ENCODE results near the gene HEXD. TPM values are rescaled to one million over a fixed set of nuclear protein-coding genes. Genes with fewer than 3 reads are reported as not detected.
A peak's percentile ranks its signal among the peaks of the same experiment; 100 is the strongest.

The HEXD gene
- total and polyA plus RNA-seq, 2 of the 8 experiments (the other 6 are each of a cell fraction or from before 2014, with no cell fraction given): 20.6 to 21.8 TPM

- no peak for TF ChIP-seq GABPA (IDR thresholded peaks at IDR 0.05; ENCODE audit: borderline replicate concordance, insufficient read depth, low read length)
- TF ChIP-seq RFX5 (IDR thresholded peaks at IDR 0.05; ENCODE audit: borderline replicate concordance, low read depth, low read length): no peak; the same call in 1 of the 2 replicates
- no peak for TF ChIP-seq SIRT6 (IDR thresholded peaks at IDR 0.05; ENCODE audit: low read length)
- TF ChIP-seq RNF2 (IDR thresholded peaks at IDR 0.05; ENCODE audit: borderline replicate concordance, low read depth, low read length, missing control alignments, poor library complexity, severe bottlenecking): no peak
- TF ChIP-seq KDM4A (IDR thresholded peaks at IDR 0.05; ENCODE audit: low read depth, low read length, severe bottlenecking): peak; percentile 95
- TF ChIP-seq KDM5A (IDR thresholded peaks at IDR 0.05; ENCODE audit: low read length): no peak
- TF ChIP-seq SAP30 (IDR thresholded peaks at IDR 0.05; ENCODE audit: insufficient read depth, insufficient replicate concordance, low read length): no peak
- no peak for TF ChIP-seq TEAD4 (IDR thresholded peaks at IDR 0.05; ENCODE audit: low read depth, low read length)
- no peak for TF ChIP-seq CHD1 (IDR thresholded peaks at IDR 0.05; ENCODE audit: low read depth, low read length)
- peak in 1 of 2 experiments; percentile 10; a peak in 1 of 4 replicates for TF ChIP-seq SIN3A (conservative IDR thresholded peaks at IDR 0.05 in 1 of 2, IDR thresholded peaks at IDR 0.05 in 1 of 2; ENCODE audit: low read depth in 1 of 2, low read length in 2 of 2)
- TF ChIP-seq BCL11A (IDR thresholded peaks at IDR 0.05; ENCODE audit: low read depth in 2 of 2, low read length in 2 of 2): no peak
- no peak for TF ChIP-seq NANOG (IDR thresholded peaks at IDR 0.05; ENCODE audit: insufficient read depth, low read depth, low read length, poor library complexity, severe bottlenecking)
- 0 out of 2 replicates have a peak, but pooled peaks have one; percentile 41 for TF ChIP-seq RBBP5 (IDR thresholded peaks at IDR 0.05; ENCODE audit: borderline replicate concordance, low read depth, low read length)
- TF ChIP-seq CREB1 (IDR thresholded peaks at IDR 0.05): peak; percentile 56; the same call in 1 of the 2 replicates
- no peak for TF ChIP-seq MAX (IDR thresholded peaks at IDR 0.05)
- no peak for TF ChIP-seq POU5F1 (IDR thresholded peaks at IDR 0.05; ENCODE audit: low read depth, low read length)
- no peak for TF ChIP-seq ATF2 (IDR thresholded peaks at IDR 0.05; ENCODE audit: low read length)
- no peak for TF ChIP-seq FOSL1 (IDR thresholded peaks at IDR 0.05; ENCODE audit: insufficient read depth, low read depth, low read length)
- no peak for TF ChIP-seq ATF3 (IDR thresholded peaks at IDR 0.05; ENCODE audit: insufficient read depth, low read depth, low read length)
- TF ChIP-seq SP4 (IDR thresholded peaks at IDR 0.05; ENCODE audit: low read length): no peak
- peak; percentile 48 for TF ChIP-seq SP2 (IDR thresholded peaks at IDR 0.05; ENCODE audit: low read length)
Measured at GRCh38 chr17:82458179-82458884, 40.2 kb downstream of the HEXD start, which contains the start of gene NARF (continued).
